HepG2 (cell line): Measurements from ENCODE around the gene DLL4. TPM values are rescaled to one million over a fixed set of nuclear protein-coding genes. Genes with fewer than 3 reads are reported as not detected.

Experiments
- AKAP8 ChIP-seq: sonication (generic); formaldehyde crosslinking; IDR thresholded peaks from 2 replicates; pipeline ENCODE4 v1.5.1; 2020; ENCODE audit warnings: mild to moderate bottlenecking, missing genetic modification reagents
- BRD4 ChIP-seq: sonication (generic); formaldehyde crosslinking; IDR thresholded peaks from 2 replicates; pipeline ENCODE4 v1.4.0; 2020; ENCODE audit warnings: missing genetic modification reagents
- CERS6 ChIP-seq: sonication (generic); formaldehyde crosslinking; IDR thresholded peaks from 2 replicates; pipeline ENCODE4 v1.5.0; 2020; ENCODE audit warnings: missing genetic modification reagents
- MAFG ChIP-seq: sonication (generic); formaldehyde crosslinking; IDR thresholded peaks from 2 replicates; pipeline ENCODE4 v1.5.1; 2020; ENCODE audit warnings: mild to moderate bottlenecking, missing genetic modification reagents
- MED8 ChIP-seq: sonication (generic); formaldehyde crosslinking; IDR thresholded peaks from 2 replicates; pipeline ENCODE4 v1.8.1; 2023; ENCODE audit warnings: mild to moderate bottlenecking, missing genetic modification reagents; ENCODE audit not compliant: insufficient replicate concordance
- NR2F6 ChIP-seq, 2 experiments: IDR thresholded peaks; 2 replicates each; pipeline ENCODE4 v1.6.1; 2016; ENCODE audit warnings: antibody characterized with exemption in 1 of 2, mild to moderate bottlenecking in 1 of 2
- POGZ ChIP-seq: sonication (generic); formaldehyde crosslinking; IDR thresholded peaks from 2 replicates; pipeline ENCODE4 v1.4.0; 2020; ENCODE audit warnings: mild to moderate bottlenecking, missing genetic modification reagents
- SETDB1 ChIP-seq: sonication (generic); formaldehyde crosslinking; IDR thresholded peaks from 2 replicates; pipeline ENCODE4 v1.5.1; 2020; ENCODE audit warnings: missing genetic modification reagents, mild to moderate bottlenecking, borderline replicate concordance
- SMAD1 ChIP-seq: sonication (generic); formaldehyde crosslinking; IDR thresholded peaks from 2 replicates; pipeline ENCODE4 v1.4.0; 2020; ENCODE audit warnings: missing genetic modification reagents, low read depth, mild to moderate bottlenecking, borderline replicate concordance
- SMYD3 ChIP-seq: sonication (generic); formaldehyde crosslinking; IDR thresholded peaks from 2 replicates; pipeline ENCODE4 v1.8.1; 2023; ENCODE audit warnings: mild to moderate bottlenecking, missing genetic modification reagents
- SP4 ChIP-seq: sonication (generic); formaldehyde crosslinking; IDR thresholded peaks from 2 replicates; pipeline ENCODE4 v1.8.1; 2023; ENCODE audit warnings: mild to moderate bottlenecking, missing genetic modification reagents
- SRSF9 ChIP-seq: fragments of 200-400 bp; formaldehyde crosslinking; IDR thresholded peaks from 2 replicates; pipeline ENCODE4 v1.6.1; 2018; ENCODE audit warnings: borderline replicate concordance, mild to moderate bottlenecking, low read depth, low read length; ENCODE audit not compliant: insufficient read depth, poor library complexity, severe bottlenecking
- STAG1 ChIP-seq: sonication (generic); formaldehyde crosslinking; IDR thresholded peaks from 2 replicates; pipeline ENCODE4 v1.4.0; 2020; ENCODE audit warnings: missing genetic modification reagents
- ZBTB10 ChIP-seq: sonication (generic); formaldehyde crosslinking; IDR thresholded peaks from 2 replicates; pipeline ENCODE4 v1.4.0; 2020; ENCODE audit warnings: missing genetic modification reagents, borderline replicate concordance
- ZBTB20 ChIP-seq: sonication (generic); formaldehyde crosslinking; IDR thresholded peaks from 2 replicates; pipeline ENCODE4 v1.8.1; 2023; ENCODE audit warnings: missing genetic modification reagents, low read depth, mild to moderate bottlenecking, borderline replicate concordance
- ZBTB7A ChIP-seq: sonication (generic); formaldehyde crosslinking; IDR thresholded peaks from 2 replicates; pipeline ENCODE4 v1.8.0; 2022; ENCODE audit warnings: mild to moderate bottlenecking, missing genetic modification reagents
- ZNF136 ChIP-seq: sonication (generic); formaldehyde crosslinking; IDR thresholded peaks from 2 replicates; pipeline ENCODE4 v1.8.1; 2022; ENCODE audit warnings: low read depth, mild to moderate bottlenecking, moderate library complexity, missing genetic modification reagents
- ZNF562 ChIP-seq: sonication (generic); formaldehyde crosslinking; IDR thresholded peaks from 2 replicates; pipeline ENCODE4 v1.8.0; 2022; ENCODE audit warnings: missing genetic modification reagents, borderline replicate concordance
- ZNF75D ChIP-seq: sonication (generic); formaldehyde crosslinking; IDR thresholded peaks from 2 replicates; pipeline ENCODE4 v1.8.1; 2023; ENCODE audit warnings: missing genetic modification reagents, mild to moderate bottlenecking, borderline replicate concordance
- ZNF790 ChIP-seq: sonication (generic); formaldehyde crosslinking; IDR thresholded peaks from 2 replicates; pipeline ENCODE4 v1.8.0; 2022; ENCODE audit warnings: missing genetic modification reagents, mild to moderate bottlenecking, borderline replicate concordance
- ZNF83 ChIP-seq: sonication (generic); formaldehyde crosslinking; IDR thresholded peaks from 2 replicates; pipeline ENCODE4 v1.4.0; 2020; ENCODE audit warnings: missing genetic modification reagents, mild to moderate bottlenecking, borderline replicate concordance
- ZNF839 ChIP-seq: sonication (generic); formaldehyde crosslinking; IDR thresholded peaks from 2 replicates; pipeline ENCODE4 v1.4.0; 2020; ENCODE audit warnings: missing genetic modification reagents, mild to moderate bottlenecking, borderline replicate concordance
- polyA plus RNA-seq, 8 experiments: library from polyadenylated mRNA; depleted of rRNA in 3 of 8; stranded (reverse) in 7 of 8; unstranded in 1 of 8; fragments of >200 nt; fragmentation: Illumina TruSeq in 4 of 8; extraction: Trizol in 4 of 8; gene quantifications; 2 replicates each; pipeline versions ENCODE4 v1.2.1 to v1.2.3, GENCODE V29; 2011 to 2016; ENCODE audit warnings: low read depth in 4 of 8, missing spikeins in 1 of 8, mixed read lengths in 1 of 8; ENCODE audit not compliant: insufficient read depth in 1 of 8
- total RNA-seq, 5 experiments: library from RNA; depleted of rRNA; stranded (reverse); fragments of >200 nt; fragmentation: Illumina TruSeq; extraction: Trizol; gene quantifications; 2 replicates each; pipeline ENCODE4 v1.2.3, GENCODE V29; 2016; ENCODE audit warnings: low read depth in 1 of 5
- TF ChIP-seq, protein P1 (sequence below): sonication (generic); formaldehyde crosslinking; IDR thresholded peaks from 2 replicates; pipeline ENCODE4 v1.8.1; 2023; ENCODE audit warnings: mild to moderate bottlenecking, missing genetic modification reagents
- TF ChIP-seq, protein P2 (sequence below): sonication (generic); formaldehyde crosslinking; IDR thresholded peaks from 2 replicates; pipeline ENCODE4 v1.5.0; 2020; ENCODE audit warnings: mild to moderate bottlenecking, missing genetic modification reagents, moderate library complexity

The DLL4 gene
- total and polyA plus RNA-seq, 2 of the 13 experiments (the other 11 are each of a cell fraction or from before 2014, with no cell fraction given), result 0.20 to 0.25 TPM

DNA sequence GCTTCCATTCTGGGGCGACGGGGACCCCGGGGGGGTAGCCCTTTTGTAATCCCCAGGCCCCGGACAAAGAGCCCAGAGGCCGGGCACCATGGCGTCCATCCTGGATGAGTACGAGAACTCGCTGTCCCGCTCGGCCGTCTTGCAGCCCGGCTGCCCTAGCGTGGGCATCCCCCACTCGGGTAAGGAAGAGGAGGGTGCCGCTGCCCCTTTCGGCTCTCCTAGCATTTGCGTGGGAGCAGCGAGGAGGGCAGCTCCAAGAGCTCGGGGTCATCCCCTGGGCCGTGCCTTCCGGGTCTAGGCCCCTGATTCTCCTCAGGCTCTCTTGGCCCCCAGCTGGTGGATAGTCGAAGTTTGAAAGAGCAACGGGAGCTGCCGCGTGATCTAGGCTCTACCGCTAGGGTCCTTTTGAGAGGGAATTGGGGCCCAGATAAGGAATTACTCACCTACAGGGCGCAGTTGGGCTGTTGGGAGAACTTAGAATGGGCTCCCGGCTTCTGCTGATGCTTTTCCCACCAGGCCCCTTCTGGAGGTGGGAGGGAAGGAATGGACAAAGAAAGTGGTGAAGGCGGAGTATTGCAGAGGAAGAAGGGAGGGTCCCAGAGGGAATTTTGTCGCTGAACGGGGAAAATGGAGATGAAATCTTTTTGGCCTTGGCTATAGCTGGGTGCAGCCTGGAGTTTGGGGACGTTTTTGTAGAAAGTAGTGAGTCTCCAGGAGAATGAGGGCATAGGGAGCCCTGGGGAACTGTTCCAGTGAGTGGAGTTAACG, 34.3 kb upstream of the DLL4 start (continued):
- TF ChIP-seq ZBTB10, result no peak
- peak; percentile 51; the same call in 1 of the 2 replicates for TF ChIP-seq ZNF75D
- TF ChIP-seq ZNF562 (CRISPR knock-in tag), result no peak
- no peak for TF ChIP-seq ZNF83
- no peak for TF ChIP-seq SMAD1 (CRISPR knock-in tag)
- no peak for TF ChIP-seq AKAP8 (CRISPR knock-in tag)
- no peak for TF ChIP-seq ZNF136 (CRISPR knock-in tag)
- no peak for TF ChIP-seq MAFG (CRISPR knock-in tag)
- TF ChIP-seq ZNF839 (CRISPR knock-in tag), result no peak
- TF ChIP-seq SMYD3 (CRISPR knock-in tag), result no peak
- TF ChIP-seq SRSF9, result no peak
- no peak for TF ChIP-seq ZBTB20 (CRISPR knock-in tag)
- TF ChIP-seq MED8 (CRISPR knock-in tag), result no peak
- no peak for TF ChIP-seq BRD4 (CRISPR knock-in tag)
- TF ChIP-seq POGZ (CRISPR knock-in tag), result no peak
- TF ChIP-seq, protein P1, sequence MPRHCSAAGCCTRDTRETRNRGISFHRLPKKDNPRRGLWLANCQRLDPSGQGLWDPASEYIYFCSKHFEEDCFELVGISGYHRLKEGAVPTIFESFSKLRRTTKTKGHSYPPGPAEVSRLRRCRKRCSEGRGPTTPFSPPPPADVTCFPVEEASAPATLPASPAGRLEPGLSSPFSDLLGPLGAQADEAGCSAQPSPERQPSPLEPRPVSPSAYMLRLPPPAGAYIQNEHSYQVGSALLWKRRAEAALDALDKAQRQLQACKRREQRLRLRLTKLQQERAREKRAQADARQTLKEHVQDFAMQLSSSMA, result peak; percentile 7; the same call in 1 of the 2 replicates
- TF ChIP-seq ZNF790 (CRISPR knock-in tag), result no peak
- TF ChIP-seq SP4 (CRISPR knock-in tag), result no peak
- no peak for TF ChIP-seq CERS6 (CRISPR knock-in tag)
- no peak for TF ChIP-seq SETDB1 (CRISPR knock-in tag)
- peak; percentile 14; the same call in 1 of the 2 replicates for TF ChIP-seq NR2F6 (IDR thresholded peaks at IDR 0.05)
- no peak for TF ChIP-seq NR2F6 (CRISPR knock-in tag; IDR thresholded peaks at IDR 0.05)
- TF ChIP-seq, protein P2, sequence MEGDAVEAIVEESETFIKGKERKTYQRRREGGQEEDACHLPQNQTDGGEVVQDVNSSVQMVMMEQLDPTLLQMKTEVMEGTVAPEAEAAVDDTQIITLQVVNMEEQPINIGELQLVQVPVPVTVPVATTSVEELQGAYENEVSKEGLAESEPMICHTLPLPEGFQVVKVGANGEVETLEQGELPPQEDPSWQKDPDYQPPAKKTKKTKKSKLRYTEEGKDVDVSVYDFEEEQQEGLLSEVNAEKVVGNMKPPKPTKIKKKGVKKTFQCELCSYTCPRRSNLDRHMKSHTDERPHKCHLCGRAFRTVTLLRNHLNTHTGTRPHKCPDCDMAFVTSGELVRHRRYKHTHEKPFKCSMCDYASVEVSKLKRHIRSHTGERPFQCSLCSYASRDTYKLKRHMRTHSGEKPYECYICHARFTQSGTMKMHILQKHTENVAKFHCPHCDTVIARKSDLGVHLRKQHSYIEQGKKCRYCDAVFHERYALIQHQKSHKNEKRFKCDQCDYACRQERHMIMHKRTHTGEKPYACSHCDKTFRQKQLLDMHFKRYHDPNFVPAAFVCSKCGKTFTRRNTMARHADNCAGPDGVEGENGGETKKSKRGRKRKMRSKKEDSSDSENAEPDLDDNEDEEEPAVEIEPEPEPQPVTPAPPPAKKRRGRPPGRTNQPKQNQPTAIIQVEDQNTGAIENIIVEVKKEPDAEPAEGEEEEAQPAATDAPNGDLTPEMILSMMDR (CRISPR knock-in tag), result peak; percentile 54
- TF ChIP-seq STAG1 (CRISPR knock-in tag), result no peak; the same call in 1 of the 2 replicates
- TF ChIP-seq ZBTB7A (CRISPR knock-in tag), result no peak
